Measurements from ENCODE around the gene PLCD3.
A peak's percentile ranks its signal among the peaks of the same experiment; 100 is the strongest.

PLCD3 gene

DNA sequence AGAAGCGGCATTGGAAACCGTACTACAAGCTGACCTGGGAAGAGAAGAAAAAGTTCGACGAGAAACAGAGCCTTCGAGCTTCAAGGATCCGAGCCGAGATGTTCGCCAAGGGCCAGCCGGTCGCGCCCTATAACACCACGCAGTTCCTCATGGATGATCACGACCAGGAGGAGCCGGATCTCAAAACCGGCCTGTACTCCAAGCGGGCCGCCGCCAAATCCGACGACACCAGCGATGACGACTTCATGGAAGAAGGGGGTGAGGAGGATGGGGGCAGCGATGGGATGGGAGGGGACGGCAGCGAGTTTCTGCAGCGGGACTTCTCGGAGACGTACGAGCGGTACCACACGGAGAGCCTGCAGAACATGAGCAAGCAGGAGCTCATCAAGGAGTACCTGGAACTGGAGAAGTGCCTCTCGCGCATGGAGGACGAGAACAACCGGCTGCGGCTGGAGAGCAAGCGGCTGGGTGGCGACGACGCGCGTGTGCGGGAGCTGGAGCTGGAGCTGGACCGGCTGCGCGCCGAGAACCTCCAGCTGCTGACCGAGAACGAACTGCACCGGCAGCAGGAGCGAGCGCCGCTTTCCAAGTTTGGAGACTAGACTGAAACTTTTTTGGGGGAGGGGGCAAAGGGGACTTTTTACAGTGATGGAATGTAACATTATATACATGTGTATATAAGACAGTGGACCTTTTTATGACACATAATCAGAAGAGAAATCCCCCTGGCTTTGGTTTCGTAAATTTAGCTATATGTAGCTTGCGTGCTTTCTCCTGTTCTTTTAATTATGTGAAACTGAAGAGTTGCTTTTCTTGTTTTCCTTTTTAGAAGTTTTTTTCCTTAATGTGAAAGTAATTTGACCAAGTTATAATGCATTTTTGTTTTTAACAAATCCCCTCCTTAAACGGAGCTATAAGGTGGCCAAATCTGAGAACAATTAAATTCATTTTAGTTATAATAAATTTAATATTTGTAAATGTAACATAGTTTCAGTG lies 17.7 kb upstream of the PLCD3 start:
- peak; percentile 39 for DNase-seq

DNA sequence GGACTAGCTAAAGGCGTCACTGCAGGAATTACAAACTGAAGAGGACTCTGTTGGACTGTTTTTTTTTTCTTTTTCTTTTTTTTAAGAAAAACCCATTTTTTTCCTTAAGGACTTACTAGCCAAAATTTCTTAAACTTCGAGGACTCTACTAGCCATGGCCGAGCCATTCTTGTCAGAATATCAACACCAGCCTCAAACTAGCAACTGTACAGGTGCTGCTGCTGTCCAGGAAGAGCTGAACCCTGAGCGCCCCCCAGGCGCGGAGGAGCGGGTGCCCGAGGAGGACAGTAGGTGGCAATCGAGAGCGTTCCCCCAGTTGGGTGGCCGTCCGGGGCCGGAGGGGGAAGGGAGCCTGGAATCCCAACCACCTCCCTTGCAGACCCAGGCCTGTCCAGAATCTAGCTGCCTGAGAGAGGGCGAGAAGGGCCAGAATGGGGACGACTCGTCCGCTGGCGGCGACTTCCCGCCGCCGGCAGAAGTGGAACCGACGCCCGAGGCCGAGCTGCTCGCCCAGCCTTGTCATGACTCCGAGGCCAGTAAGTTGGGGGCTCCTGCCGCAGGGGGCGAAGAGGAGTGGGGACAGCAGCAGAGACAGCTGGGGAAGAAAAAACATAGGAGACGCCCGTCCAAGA lies 16.8 kb upstream of the PLCD3 start:
- DNase-seq: peak; percentile 74

DNA sequence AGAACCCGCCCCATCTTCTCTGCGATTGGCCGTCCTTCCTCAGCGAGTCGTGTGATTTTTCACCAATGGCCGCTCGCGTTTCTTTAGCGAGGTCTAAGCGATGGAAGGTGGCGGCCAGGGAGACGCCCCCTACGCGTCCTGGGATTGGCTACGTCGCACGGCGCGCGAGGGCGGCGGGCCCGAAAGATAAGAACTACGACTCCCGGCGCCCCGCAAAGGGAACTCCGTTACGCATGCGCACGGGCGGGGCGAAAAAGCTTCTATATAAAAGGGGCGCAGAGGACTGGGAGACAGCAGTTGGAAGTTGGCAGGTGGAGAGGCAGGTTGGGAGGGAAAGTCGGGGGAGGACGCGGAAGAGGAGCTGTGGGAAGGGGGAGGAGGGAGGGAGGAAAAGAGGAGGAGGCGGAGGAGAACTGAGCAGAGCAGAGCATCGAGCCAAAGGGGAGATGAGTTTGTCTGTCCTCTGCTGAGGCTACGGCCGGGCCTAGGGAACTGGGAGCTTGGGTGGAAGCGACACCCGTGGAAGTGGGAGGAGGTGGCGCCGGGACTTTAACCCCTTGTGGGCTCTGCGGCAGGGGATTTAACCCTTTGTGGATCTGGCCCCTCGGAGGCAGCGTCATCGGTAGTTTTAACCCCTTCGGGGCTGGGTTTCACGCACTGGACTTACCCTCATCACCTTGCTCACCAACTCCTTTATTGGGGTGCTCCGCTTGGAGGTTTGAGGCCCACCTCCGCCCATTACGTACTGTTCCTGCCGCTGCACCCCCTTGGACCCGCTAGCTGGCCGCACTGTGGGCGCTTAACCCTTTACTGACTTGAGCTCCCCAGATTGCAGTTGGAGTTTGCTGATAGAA lies 16.1 kb upstream of the PLCD3 start, which contains the start of gene HEXIM1:
Gene HEXIM1 (plus strand): TSS at position 293 of the 854 bp plus-strand sequence. CDS start 716 bp downstream, outside the sequence.
- DNase-seq: peak; percentile 99

DNA sequence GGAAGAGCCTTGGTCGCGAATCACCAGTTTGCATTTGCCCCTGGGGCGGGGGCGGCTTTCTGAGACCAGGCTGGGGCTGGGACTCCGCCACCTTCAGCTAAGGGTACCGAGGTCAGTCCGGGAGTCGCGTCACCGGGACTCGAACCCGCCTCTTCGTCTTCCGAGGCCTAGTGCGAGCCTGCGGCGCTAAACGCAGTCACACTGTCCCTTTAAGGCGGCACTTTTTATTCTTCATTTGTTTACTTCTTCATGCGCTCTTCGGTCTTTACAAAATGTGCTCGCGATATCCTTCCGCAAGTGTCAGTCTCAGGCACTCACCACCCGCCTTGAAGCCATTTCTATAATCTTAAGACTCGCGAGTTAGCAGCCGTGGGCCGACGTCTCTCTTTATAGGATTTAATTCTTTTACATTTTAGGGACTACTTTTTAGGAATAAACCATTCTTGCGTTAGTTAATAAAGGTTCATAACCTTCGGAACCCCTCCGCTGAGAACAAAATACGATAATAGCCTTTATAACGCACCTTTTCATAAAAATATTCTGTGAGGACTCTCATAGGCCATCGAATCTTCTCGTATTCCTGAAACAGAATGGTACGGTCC lies 15.4 kb upstream of the PLCD3 start:
- peak; percentile 86 for DNase-seq

DNA sequence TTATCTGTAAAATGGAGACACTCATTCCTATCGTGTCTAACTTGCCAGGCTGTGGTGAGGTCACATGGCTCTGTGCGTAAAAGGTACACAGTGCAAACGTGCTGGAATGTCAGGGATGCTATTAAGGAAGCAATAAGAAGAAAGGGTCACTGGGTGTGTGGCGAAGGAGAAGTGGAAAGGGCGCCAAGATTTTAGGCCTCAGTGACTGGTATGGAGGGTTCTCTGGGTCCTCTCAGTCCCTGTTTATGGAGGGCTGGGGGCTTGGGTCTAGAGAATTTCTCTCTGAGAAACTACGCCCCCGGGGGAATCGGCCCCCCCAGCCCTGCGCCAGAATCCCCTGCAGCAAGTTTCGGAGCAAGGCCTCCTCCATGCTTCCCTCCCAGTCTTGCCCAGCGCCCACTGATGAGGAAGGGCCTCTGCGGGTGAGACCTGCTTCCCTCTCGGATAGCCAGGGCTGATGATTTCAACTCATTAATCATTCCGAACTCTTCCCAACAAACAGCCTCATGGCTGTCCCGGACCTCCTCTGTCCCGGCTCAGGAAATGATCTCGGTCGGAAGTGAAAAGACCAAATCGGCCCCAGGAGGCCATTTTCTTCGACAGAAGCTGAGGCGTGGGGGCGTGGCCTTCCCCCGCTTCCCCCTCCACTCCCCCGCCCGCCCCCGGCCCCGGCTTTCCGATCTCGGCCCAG lies 14.7 kb upstream of the PLCD3 start:
- peak; percentile 56 for DNase-seq

DNA sequence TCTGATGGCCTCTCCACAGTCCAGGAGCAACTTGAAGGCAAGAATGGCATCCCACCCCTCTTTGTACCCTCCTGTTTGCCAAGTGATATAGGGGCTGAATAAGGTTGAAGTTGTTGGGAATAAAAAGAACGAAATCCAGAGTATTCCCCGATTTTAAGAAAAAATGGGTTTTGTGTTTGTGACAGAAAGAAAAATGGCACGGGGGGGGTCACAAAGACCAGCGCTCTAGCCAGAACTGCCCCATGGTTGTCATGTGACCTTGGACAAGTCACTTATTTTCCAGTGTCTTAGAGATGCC lies 14.2 kb upstream of the PLCD3 start:
- DNase-seq: no peak

DNA sequence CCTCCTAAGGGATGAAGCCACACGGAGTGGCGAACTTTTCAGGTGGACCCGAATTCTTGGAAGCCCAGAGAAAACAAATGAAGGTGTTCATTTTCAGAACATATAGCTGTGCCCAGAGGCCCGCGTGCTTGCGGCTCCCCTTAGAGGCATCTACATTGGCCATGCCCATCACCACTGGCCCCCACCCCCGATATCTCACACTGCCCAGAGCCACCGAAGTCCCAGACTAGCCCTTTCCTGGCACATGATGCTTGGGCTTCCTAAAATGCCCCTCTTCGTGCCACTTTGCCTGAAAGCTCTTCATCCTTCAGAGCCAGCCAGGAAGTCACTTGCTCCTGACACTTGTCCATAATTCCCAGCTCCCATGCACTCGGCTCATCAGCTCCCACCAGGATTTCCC lies 13.9 kb upstream of the PLCD3 start:
- no peak for DNase-seq

DNA sequence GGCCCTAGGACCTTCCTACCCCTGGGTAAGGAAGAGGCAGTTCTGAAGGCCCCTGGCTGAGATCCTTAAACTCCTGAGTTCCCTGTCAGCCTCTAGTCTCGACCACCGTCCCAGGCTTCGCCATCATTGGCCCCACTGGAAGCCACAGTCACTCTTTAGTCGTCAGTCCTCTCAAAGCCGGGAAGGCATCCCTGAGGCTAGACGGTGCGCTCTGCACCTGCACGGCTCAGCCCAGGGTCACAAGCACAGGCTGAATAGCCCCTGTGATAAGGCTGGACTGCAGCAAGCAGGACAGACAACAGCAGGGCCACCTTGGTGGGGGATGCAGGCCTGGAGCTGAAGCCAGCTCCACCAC lies 12.7 kb upstream of the PLCD3 start:
- no peak for DNase-seq

DNA sequence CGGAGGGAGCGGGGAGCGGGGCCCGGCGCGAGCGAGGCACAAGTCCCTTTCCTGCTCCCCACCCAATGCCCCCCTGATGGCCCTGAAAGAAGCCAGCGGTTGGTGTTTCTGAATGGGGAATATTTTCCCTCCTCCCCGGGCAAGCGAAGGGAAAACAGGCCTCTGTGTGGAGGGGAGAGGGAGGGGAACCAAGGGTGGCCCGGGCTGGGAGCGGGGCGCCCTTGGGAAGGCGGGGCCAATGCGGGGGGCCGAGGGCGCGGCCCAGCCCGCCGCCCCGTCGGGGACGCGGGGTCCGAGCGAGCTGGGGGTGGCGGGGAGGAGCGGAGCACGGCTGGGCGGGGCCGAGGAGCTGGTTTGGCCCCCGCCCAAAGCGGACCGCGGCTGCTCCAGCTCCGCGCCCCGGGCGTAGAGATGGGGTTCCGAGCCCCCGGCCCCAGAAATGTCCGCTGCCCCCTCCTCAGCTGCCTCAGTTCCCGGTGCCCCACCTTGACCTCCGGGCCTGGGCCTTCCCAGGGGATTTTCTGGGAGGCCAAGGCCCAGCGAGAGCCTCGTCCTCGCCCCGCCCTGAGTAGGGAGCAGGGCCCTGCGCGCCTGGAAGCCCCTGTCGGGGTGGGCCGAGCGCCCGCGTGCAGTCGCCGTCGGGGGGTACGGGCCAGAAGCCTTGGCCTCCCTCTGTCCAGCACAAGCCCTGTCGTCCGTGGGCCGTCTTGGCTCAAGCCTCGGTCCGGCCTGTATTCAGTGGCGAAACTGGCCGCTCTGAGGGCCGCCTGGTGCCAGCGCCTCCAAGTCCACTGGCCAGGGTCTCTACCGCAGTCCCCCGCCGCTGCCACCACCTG lies 12.1 kb upstream of the PLCD3 start:
- no peak for DNase-seq

DNA sequence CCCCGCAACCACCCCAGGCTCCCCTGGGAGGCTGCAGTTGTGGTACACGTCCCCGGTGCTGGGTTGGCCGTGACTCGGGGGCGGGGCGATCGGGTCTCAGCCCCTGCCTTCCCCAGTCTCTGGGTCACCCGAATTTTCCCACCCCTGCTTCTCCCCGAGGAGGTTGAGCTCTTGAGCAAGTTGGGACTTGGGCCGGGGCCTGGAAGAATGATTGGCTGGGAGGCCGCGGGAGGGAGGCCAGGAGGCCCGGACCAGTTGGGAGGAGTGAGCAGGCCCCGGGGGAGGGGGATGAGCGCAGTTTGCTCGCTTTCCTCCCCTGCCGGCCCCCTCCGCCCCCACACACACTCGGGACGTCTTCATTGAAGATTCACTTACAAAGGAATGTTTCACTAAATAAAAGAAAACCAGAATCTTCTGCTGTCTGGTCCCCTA lies 11.5 kb upstream of the PLCD3 start:
- no peak for DNase-seq

DNA sequence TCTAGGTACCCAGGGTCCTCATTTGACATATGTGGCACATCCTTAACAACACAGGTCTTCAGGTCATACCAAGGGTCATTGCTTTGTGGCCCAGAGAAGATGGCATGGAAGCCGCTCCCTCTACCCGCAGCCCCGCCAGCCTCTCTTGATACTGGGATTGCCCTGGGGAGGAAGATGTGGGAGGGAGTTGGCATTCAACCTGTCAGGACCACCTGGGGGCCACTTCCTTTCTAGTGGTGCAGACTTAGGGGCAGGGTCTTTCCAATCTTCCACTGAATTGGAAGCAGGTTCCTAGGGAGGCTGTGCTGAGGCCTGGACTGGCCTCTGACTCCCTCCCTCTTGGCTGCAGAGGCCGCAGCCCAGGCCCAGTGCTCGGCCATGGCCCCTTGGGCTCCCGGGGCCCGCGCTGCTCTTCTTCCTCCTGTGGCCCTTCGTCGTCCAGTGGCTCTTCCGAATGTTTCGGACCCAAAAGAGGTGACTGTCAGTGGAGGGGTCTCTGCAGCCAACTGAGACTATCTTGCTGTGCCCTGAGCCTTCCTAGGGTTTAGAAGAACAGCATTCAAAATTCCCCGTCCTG lies 10.9 kb upstream of the PLCD3 start:
- no peak for DNase-seq

DNA sequence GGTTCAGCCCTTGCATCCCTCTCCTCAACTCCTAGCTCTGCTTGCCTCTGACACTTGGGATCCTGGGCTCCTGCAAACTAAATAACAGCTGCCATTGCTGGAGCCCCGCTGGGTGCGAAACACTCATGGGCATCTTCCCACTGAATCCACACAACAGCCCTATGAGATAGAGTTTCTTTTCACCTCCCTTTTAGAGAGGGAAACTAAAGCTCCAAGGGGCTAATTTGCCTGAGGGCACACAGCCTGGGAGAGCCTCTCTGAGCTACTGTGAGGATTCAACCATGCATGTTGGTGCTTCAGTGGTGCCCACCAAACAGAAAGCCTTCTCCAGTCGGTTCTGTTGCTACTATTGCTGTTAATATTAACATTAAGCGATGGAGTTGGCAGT lies 7.2 kb upstream of the PLCD3 start:
- DNase-seq: no peak

DNA sequence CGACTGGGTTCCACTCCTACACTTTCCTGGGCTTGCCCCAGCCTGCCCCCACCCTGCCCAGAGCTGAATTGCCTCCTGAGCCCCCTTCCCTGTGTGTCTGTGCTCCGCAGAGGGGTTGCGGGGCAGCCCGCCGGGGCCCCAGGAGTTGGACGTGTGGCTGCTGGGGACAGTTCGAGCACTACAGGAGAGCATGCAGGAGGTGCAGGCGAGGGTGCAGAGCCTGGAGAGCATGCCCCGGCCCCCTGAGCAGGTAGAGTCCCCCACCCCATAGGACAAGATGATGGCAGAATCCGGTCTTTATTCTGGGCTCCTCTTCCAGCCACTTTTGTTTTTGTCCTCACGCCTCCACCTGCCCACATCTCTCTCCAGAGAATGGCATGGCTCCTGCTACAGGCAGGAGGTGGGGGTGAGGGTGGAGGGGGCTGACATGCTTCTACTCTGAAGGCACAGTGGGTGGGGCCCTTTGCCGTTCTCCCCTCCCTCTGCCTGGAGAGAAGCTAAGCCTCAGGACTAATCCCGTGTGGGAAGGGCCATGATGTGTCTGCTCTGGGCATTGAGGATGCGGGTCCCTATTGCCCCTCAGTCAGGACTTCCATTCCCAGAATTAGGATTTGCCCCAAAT lies 6.7 kb upstream of the PLCD3 start:
- no peak for DNase-seq

DNA sequence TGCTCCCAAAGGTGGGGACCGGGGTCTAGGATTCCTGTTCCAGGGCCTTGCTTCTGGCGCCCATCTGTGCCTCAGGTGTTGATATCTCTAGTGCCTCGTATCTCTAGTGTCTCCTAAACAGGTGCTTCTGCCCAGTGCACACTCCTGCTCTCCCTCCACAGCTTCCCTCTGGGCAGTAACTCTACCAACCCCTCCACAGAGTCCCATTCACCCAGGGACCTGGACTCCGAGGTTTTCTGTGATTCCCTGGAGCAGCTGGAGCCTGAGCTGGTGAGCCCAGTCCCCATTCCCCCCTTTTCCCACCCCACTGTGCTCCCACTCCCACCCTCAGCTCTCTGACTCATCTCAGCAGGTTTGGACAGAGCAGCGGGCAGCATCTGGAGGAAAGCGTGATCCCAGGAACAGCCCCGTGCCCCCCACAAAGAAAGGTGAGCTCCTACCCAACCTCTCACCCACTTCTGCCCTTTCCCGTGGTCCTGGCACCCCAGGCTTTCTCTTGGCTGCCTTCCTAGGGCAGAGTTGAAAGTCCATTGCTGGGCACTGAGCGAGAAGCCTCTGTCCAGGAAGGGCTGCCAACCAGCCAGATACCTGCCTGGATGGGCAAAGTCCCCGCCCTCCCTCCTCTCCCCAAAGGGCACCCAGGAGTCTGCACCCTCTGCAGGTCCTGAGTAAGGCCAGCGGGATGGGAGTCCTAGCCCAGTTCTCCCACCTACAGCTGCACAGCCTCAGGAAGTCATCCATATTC lies 5.4 kb upstream of the PLCD3 start:
- DNase-seq: no peak

DNA sequence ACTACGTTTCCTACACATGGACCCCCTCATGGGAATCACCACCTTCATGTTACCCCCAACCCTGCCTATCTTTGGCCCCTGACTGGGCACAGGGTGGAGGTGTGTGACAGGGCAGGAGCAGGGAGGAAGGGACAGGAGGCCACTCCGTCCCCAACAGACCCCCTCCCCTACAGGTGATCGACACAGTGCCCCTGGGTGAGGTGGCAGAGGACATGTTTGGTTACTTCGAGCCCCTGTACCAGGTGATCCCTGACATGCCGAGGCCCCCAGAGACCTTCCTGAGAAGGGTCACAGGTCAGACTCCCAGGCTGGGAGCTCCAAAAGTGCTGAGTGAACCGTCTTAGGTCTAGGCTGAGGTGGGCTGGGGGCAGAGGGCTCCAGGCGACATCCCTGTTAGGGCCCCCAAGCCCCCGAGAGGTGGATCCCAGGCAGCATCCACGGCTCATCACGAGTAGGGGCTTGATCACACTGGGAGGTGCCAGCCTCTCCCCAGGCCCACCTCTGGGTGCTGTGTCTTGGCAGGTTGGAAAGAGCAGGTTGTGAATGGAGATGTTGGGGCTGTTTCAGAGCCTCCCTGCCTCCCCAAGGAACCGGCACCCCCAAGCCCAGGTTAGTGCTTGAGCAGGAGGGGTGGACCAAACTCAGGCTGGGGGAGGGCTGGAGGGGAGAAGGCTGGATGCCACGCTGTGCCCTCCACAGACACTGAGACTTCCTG lies 4.7 kb upstream of the PLCD3 start:
- no peak for DNase-seq

DNA sequence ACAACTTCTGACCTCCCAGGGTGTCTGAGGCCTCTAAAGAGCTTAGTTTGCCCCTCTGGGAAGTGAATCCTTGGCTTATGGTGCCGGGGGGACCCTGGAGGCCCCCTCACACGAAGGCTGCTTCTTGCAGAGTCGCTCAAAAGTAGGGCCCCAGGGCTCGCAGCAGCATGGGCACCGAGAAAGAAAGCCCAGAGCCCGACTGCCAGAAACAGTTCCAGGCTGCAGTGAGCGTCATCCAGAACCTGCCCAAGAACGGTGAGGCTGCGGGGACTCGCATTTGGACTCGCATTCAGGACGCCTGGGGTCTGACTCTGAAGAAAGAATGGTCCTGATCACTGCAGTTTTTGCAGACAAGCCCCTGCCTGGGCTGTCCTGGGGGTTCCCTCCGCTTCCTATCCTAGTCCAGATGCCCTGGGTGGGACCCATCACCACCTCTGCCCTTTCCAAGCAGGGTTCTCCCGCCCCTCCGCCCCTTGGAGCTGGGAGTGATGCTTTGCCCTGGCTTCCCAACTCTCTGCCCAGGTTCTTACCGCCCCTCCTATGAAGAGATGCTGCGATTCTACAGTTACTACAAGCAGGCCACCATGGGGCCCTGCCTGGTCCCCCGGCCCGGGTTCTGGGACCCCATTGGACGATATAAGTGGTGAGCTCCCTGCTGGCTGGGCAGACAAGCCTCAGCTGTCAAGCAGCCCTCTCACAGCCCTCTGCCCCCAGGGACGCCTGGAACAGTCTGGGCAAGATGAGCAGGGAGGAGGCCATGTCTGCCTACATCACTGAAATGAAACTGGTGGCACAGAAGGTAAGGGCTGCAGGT lies 3.9 kb upstream of the PLCD3 start:
- no peak for DNase-seq

DNA sequence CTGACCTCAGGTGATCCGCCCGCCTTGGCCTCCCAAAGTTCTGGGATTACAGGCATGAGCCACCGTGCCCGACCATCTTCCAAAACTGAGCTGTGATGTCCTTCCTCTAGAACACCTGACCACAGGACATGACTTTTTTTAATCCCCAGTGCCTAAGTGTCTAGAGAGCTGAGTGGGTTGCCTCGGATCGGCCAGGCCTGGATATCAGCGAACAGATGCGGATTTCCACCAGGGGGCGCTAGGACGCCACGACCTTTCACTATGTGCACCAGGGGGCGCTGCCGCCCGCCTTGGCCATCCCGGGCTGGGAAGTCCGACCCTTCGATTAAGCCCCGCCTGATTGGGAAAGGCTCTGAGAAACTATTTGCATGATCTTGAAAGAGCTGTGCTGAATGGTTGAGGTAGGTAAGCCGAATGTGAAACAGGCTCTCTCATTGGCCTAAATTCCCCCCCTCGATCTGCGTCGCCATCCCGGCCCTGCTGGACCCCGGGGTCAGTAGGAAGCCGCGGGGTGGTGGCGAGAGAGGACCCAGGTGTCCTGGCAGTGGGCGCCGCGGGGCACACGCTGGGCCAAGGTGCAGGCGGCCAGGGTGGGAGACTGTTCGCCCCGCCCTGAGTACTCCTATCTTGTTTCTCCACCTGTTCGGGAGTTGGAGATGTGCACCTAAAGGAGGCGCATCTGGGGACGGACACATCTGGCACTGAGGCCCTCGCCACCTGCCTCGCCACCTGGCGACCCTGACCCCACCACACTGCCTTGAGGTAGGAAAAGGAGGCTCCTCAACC lies 3.1 kb upstream of the PLCD3 start, which contains the start of gene ACBD4:
Gene ACBD4 (plus strand): TSS at position 496 of the 786 bp plus-strand sequence. CDS start 458 bp downstream, outside the sequence.
- peak; percentile 91 for DNase-seq

Measured in NCI-H226 (cell line).